ENCODE data around the gene KHSRP. TPM values are rescaled to one million over a fixed set of nuclear protein-coding genes. Genes with fewer than 3 reads are reported as not detected.

The KHSRP gene
- total RNA-seq, 4 donors from 2014 or later, result 79.5 to 147 (median 119) TPM

DNA sequence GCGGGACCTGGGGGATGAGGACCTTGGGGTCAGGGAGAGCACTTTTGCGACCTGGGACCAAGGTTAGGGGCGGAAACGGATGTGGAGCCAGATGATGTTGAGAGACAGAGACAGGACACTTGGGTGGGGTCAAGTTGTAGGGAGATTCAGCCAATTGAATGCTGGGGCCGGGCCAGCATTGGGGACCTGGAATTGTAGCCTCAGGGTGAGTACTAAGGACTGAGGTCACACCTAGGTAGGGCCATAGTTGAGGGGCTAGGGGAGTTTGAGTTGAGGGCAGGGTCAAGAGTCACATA is 50.9 kb downstream of the KHSRP start:
- TF ChIP-seq POLR2A (IDR thresholded peaks at IDR 0.05), result no peak
- TF ChIP-seq, protein P1, sequence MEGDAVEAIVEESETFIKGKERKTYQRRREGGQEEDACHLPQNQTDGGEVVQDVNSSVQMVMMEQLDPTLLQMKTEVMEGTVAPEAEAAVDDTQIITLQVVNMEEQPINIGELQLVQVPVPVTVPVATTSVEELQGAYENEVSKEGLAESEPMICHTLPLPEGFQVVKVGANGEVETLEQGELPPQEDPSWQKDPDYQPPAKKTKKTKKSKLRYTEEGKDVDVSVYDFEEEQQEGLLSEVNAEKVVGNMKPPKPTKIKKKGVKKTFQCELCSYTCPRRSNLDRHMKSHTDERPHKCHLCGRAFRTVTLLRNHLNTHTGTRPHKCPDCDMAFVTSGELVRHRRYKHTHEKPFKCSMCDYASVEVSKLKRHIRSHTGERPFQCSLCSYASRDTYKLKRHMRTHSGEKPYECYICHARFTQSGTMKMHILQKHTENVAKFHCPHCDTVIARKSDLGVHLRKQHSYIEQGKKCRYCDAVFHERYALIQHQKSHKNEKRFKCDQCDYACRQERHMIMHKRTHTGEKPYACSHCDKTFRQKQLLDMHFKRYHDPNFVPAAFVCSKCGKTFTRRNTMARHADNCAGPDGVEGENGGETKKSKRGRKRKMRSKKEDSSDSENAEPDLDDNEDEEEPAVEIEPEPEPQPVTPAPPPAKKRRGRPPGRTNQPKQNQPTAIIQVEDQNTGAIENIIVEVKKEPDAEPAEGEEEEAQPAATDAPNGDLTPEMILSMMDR (IDR thresholded peaks at IDR 0.05), result no peak
- TF ChIP-seq EP300 (IDR thresholded peaks at IDR 0.05), result no peak
- Histone ChIP-seq H3K4me3 (peak overlapping the region; percentile 33 to 95 (median 92)), H3K9me3 (no peaks in the 10 kb centered on the region), H3K27ac (peak overlapping the region; percentile 84 to 99 (median 98)), H3K27me3 (no peaks in the 10 kb centered on the region), H3K36me3 (peaks cover 0 to 38% (median 0%) of the 10 kb centered on the region in 3 donors), H3K4me1 (peaks cover 0 to 53% (median 15%) of the 10 kb centered on the region in 4 donors)
- no peak for DNase-seq (ENCODE audit: low spot score in 2 of 2)
- WGBS, 2 donors, result 12 to 15% methylated on average over 5 of the region's 5 CpGs

GRCh38 chr19:6373096-6373812 is 51.4 kb downstream of the KHSRP start:
- Histone ChIP-seq H3K27me3 (no peaks in the 10 kb centered on the region), H3K4me1 (peaks cover 0 to 51% (median 15%) of the 10 kb centered on the region in 4 donors), H3K36me3 (peaks cover 0 to 38% (median 0%) of the 10 kb centered on the region in 3 donors), H3K27ac (peak overlapping the region; percentile 98 to 99 (median 99)), H3K9me3 (no peaks in the 10 kb centered on the region), H3K4me3 (peak overlapping the region; percentile 68 to 95 (median 92))
- TF ChIP-seq POLR2A (IDR thresholded peaks at IDR 0.05) (no peak), EP300 (IDR thresholded peaks at IDR 0.05) (no peak)
- TF ChIP-seq, protein P1 (IDR thresholded peaks at IDR 0.05), result no peak
- 1 to 2% methylated on average over 20 to 22 of the region's 53 CpGs for WGBS, 2 donors
- peak; percentile 98 to 99 for DNase-seq (ENCODE audit: low spot score in 2 of 2)

- Histone ChIP-seq H3K27me3 (no peaks in the 10 kb centered on the region), H3K27ac (peak within 1 kb of the TSS; percentile 98 to 99 (median 99)), H3K36me3 (peaks cover 0 to 40% (median 3%) of the 10 kb centered on the region in 3 donors), H3K4me1 (peaks cover 0 to 47% (median 15%) of the 10 kb centered on the region in 4 donors), H3K9me3 (no peaks in the 10 kb centered on the region), H3K4me3 (peak within 1 kb of the TSS; percentile 68 to 95 (median 92))
- WGBS, 2 donors, result 0 to 3% methylated on average over 10 to 19 of the region's 47 CpGs
- DNase-seq (ENCODE audit: low spot score in 2 of 2), result peak; percentile 99 to 100
- TF ChIP-seq EP300 (IDR thresholded peaks at IDR 0.05), result peak; percentile 41 to 86
- TF ChIP-seq, protein P1 (IDR thresholded peaks at IDR 0.05), result peak in 2 of 5 experiments; percentile 8 to 36
- peak; percentile 22 to 68 for TF ChIP-seq POLR2A (IDR thresholded peaks at IDR 0.05)
Observed at GRCh38 chr19:6372594-6373095, 52.0 kb downstream of the KHSRP start, which contains the start of gene ALKBH7. TSS of gene ALKBH7 (plus strand) at chr19:6372794. CDS start at chr19:6372821, 27 bp downstream.

DNA sequence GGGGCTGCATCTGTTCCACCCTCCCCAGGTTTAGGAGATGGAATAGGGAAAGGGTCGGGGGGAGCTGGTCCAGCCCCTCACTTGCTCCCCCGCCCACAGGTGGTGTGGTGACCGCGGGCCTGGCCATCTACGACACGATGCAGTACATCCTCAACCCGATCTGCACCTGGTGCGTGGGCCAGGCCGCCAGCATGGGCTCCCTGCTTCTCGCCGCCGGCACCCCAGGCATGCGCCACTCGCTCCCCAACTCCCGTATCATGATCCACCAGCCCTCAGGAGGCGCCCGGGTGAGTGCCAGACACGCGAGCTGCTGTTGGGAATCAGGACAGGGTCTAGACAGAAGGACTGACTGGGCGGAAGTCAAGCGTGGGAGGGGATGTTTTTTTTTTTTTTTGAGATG is 60.3 kb downstream of the KHSRP start:
- H3K27me3 ChIP-seq, result no peaks in the 10 kb centered on the region
- TF ChIP-seq, protein P1 (IDR thresholded peaks at IDR 0.05), result no peak
- TF ChIP-seq POLR2A (IDR thresholded peaks at IDR 0.05) (no peak), EP300 (IDR thresholded peaks at IDR 0.05) (no peak)
- no peaks in the 10 kb centered on the region for H3K9me3 ChIP-seq
- no peak for DNase-seq (ENCODE audit: low spot score in 2 of 2)
- no peak overlapping the region for H3K4me3 ChIP-seq
- H3K36me3 ChIP-seq, result peaks cover 0 to 56% (median 22%) of the 10 kb centered on the region in 3 donors
- 94 to 95% methylated on average over 21 of the region's 21 CpGs for WGBS, 2 donors
- peaks cover 0 to 14% (median 0%) of the 10 kb centered on the region in 4 donors for H3K4me1 ChIP-seq
- H3K27ac ChIP-seq, result no peak overlapping the region

Small RNA genes lying within 50 kb of the gene (small RNA-seq; reads per million reads assigned to genes)
- gene MIR6790, result not detected
- not detected for gene MIR6885

Other genes with a start within 250 kb of the KHSRP start
- gene MLLT1, start 144.8 kb downstream of the KHSRP start, total RNA-seq, result 10 to 100 TPM; 15.1 to 42.0 (median 19.9) TPM
- gene ACER1, start 91.2 kb downstream of the KHSRP start, total RNA-seq, result not detected
- 10 to 100 TPM; 46.1 to 87.2 (median 67.8) TPM for gene CLPP, start 63.3 kb downstream of the KHSRP start, total RNA-seq
- gene ALKBH7, start 52.0 kb downstream of the KHSRP start, total RNA-seq, result 10 to 100 TPM; 54.0 to 77.6 (median 70.4) TPM
- gene PSPN, start 48.9 kb downstream of the KHSRP start, total RNA-seq, result 1 to 10 TPM in 3 of 4 donors, under 1 TPM in 1; under 0.01 to 4.3 (median 2.5) TPM
- 10 to 100 TPM; 29.5 to 50.9 (median 45.1) TPM for gene GTF2F1, start 31.6 kb downstream of the KHSRP start, total RNA-seq
- under 1 TPM in 1 of 4 donors, not detected in 3; 0.63 TPM for gene SLC25A41, start 9.0 kb upstream of the KHSRP start, total RNA-seq
- gene SLC25A23, start 35.0 kb upstream of the KHSRP start, total RNA-seq, result 10 to 100 TPM; 33.2 to 45.6 (median 42.4) TPM
- gene CRB3, start 39.5 kb upstream of the KHSRP start, total RNA-seq, result not detected
- gene DENND1C, start 57.0 kb upstream of the KHSRP start, total RNA-seq, result 1 to 10 TPM; 1.1 to 8.1 (median 2.5) TPM
- 10 to 100 TPM; 10.8 to 31.0 (median 22.1) TPM for gene TUBB4A, start 77.5 kb upstream of the KHSRP start, total RNA-seq
- 1 to 10 TPM in 2 of 4 donors, under 1 TPM in 1, not detected in 1; 0.66 to 1.3 (median 1.2) TPM for gene TNFSF9, start 106.2 kb upstream of the KHSRP start, total RNA-seq
- under 1 TPM in 1 of 4 donors, not detected in 3; 0.87 TPM for gene CD70, start 166.3 kb upstream of the KHSRP start, total RNA-seq
- gene TNFSF14, start 245.3 kb upstream of the KHSRP start, total RNA-seq, result 1 to 10 TPM; 1.3 to 8.4 (median 5.2) TPM

All from tibial nerve (tissue), 4 donors.